Measurements from ENCODE around the gene C5orf58. TPM values are rescaled to one million over a fixed set of nuclear protein-coding genes. Genes with fewer than 3 reads are reported as not detected.

Gene C5orf58, protein sequence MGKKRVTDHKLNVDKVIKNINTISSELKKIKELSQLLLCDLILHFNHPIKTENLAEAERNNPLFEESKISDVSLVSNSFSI
- total RNA-seq (not detected), polyA plus RNA-seq (not detected)
- long read RNA-seq, donor 1: 0 reads
- long read RNA-seq, donor 2: 0 reads

DNA sequence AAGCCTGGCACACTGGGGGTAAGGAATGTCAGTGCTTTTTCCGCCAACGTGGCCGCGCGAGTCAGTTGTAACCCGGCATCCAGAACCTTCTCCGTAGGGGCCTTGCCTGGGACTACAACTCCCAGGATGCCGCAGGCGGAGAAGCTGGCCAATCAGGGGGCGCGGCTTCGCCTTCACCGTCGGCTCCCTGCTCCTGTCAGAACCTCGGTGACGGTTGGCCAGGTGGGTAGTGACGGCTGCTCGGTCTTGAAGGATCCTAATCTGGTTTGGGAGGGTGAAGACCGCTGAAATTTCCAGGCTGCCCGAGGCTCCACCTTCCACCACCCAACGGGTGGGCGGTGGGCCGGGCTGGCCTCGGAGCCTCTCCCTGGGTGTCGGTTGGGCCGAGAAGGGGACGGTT is at the start of gene C5orf58:
Gene C5orf58 (plus strand): TSS at position 200 of the 400 bp plus-strand sequence. CDS start 1,992 bp downstream, outside the sequence.
- H3K27me3 ChIP-seq (ENCODE audit: insufficient read depth in 3 of 3, low read length in 2 of 3): no peaks in the 10 kb centered on the region
- no peak for ATAC-seq
- TF ChIP-seq, protein P1, sequence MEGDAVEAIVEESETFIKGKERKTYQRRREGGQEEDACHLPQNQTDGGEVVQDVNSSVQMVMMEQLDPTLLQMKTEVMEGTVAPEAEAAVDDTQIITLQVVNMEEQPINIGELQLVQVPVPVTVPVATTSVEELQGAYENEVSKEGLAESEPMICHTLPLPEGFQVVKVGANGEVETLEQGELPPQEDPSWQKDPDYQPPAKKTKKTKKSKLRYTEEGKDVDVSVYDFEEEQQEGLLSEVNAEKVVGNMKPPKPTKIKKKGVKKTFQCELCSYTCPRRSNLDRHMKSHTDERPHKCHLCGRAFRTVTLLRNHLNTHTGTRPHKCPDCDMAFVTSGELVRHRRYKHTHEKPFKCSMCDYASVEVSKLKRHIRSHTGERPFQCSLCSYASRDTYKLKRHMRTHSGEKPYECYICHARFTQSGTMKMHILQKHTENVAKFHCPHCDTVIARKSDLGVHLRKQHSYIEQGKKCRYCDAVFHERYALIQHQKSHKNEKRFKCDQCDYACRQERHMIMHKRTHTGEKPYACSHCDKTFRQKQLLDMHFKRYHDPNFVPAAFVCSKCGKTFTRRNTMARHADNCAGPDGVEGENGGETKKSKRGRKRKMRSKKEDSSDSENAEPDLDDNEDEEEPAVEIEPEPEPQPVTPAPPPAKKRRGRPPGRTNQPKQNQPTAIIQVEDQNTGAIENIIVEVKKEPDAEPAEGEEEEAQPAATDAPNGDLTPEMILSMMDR (IDR thresholded peaks at IDR 0.05): no peak
- H3K27ac ChIP-seq: no peak within 1 kb of the TSS
- H3K4me3 ChIP-seq: no peak within 1 kb of the TSS
- no peak for DNase-seq
- H3K9me3 ChIP-seq: no peaks in the 10 kb centered on the region
- H3K4me1 ChIP-seq: no peaks in the 10 kb centered on the region
- 92 to 96% (median 96%) methylated on average over 26 to 27 of the region's 27 CpGs for WGBS, 3 donors
- intact Hi-C loops (cut with DNase I): no loop called here
- H3K36me3 ChIP-seq (ENCODE audit: insufficient read depth in 1 of 2, low read depth in 1 of 2): no peaks in the 10 kb centered on the region

DNA sequence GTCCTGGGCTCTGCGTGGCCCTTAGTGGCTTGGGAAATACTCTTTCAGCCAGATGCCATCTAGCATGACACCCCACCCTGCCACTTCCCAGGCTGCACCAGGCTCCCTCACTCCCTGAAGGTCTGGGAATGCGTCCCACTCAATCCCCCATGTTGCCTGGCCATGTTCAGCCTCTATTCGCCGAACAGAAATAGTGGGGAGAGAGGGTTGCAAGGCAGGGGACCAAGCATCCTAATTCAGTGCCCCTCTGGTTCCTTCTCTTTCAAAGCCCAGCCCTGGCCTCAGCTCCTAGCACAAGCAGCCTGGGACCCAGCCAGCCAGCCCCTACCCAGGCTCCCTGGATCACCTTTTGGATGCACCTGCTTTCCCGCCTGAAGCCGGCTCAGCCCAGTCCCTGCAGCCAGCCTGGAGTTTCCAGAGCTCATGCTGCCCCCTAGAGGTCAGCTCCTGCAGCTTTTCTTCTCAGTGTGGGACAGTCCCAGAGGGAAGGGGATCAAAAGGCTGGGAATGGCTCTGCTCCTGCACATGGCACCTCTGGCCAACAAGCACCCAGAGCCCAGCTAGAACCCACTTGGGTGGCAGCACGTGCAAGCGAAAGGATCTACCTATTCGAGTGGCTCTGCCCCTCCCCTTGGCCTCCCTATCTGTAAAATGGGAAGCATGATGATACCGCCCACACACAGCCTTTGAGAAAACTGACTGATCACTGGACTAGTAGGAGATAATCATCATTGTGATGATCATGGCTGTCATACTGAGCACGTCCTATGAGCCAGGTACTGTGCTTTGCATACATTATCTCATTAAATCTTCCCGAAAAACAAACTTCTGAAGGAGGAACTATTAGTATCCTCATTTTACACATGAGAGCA is 48.7 kb upstream of the C5orf58 start:
- Histone ChIP-seq H3K27ac (no peak overlapping the region), H3K4me3 (no peak overlapping the region), H3K27me3 (ENCODE audit: insufficient read depth in 3 of 3, low read length in 2 of 3) (no peaks in the 10 kb centered on the region), H3K36me3 (ENCODE audit: insufficient read depth in 1 of 2, low read depth in 1 of 2) (no peaks in the 10 kb centered on the region), H3K4me1 (no peaks in the 10 kb centered on the region), H3K9me3 (no peaks in the 10 kb centered on the region)
- intact Hi-C loops (cut with DNase I): no loop called here
- 48 to 51% (median 49%) methylated on average over 12 of the region's 12 CpGs for WGBS, 3 donors
- peak in 2 of 4 donors; percentile 40 to 54 for ATAC-seq
- TF ChIP-seq, protein P1 (IDR thresholded peaks at IDR 0.05): peak; percentile 46
- DNase-seq: peak; percentile 19 to 55

DNA sequence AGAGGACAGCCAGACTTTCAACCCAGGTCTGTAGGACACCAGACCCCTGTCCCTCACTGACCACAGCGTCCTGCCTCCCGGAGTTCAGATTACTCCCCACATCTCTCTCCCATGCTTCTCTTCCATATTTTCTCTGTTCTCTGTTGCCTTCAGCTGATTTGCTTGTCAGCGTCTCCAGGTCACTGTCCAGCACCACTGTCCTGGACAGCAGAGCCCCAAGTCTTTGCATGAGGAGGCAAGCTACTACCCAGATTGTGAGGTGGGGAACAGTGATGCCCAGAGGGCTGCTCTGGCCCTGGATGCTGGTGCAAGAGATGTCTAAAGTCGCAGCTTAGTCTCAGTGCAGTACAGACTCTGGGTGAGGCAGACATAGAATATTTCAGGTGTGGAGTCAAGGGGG is 48.0 kb upstream of the C5orf58 start:
- no peak for DNase-seq
- H3K9me3 ChIP-seq: no peaks in the 10 kb centered on the region
- no peaks in the 10 kb centered on the region for H3K36me3 ChIP-seq (ENCODE audit: insufficient read depth in 1 of 2, low read depth in 1 of 2)
- intact Hi-C loops (cut with DNase I): loop anchor here in 1 of 2 donors (5.0 kb wide), 1 partner anchor 87 kb away; no protein-coding TSS in a partner anchor
- H3K4me1 ChIP-seq: no peaks in the 10 kb centered on the region
- ATAC-seq: no peak
- WGBS, 3 donors: 83 to 85% (median 83%) methylated on average over 4 of the region's 4 CpGs
- TF ChIP-seq, protein P1 (IDR thresholded peaks at IDR 0.05): no peak
- no peaks in the 10 kb centered on the region for H3K27me3 ChIP-seq (ENCODE audit: insufficient read depth in 3 of 3, low read length in 2 of 3)
- H3K4me3 ChIP-seq: no peak overlapping the region
- H3K27ac ChIP-seq: no peak overlapping the region

DNA sequence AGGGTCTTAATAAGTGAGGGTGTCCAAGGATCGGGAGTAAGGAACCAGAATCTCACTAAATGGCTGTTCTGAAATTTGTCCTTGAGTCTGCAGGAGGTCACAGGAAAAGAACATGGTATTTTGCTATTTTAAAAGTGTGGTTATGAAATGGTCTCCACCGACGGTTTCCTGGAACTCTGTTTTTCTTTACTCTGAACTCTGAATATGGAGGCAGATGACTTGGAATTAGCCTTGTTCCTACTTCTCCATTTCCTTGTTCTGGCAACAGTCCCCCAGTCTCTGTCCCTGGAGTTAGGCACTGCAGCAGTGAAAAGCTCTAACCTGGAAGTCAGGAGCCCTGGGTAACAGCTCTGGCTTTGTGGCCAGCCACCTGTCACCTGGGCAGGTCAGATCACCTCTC is 46.6 kb upstream of the C5orf58 start:
- H3K9me3 ChIP-seq: no peaks in the 10 kb centered on the region
- TF ChIP-seq, protein P1 (IDR thresholded peaks at IDR 0.05): no peak
- no peaks in the 10 kb centered on the region for H3K27me3 ChIP-seq (ENCODE audit: insufficient read depth in 3 of 3, low read length in 2 of 3)
- WGBS, 3 donors: 69 to 72% (median 71%) methylated on average over 3 of the region's 3 CpGs
- DNase-seq (no peak), ATAC-seq (no peak)
- H3K4me1 ChIP-seq: no peaks in the 10 kb centered on the region
- no peak overlapping the region for H3K27ac ChIP-seq
- H3K4me3 ChIP-seq: no peak overlapping the region
- no peaks in the 10 kb centered on the region for H3K36me3 ChIP-seq (ENCODE audit: insufficient read depth in 1 of 2, low read depth in 1 of 2)
- intact Hi-C loops (cut with DNase I): loop anchor here in 1 of 2 donors (5.0 kb wide), 1 partner anchor 89 kb away; no protein-coding TSS in a partner anchor

All from psoas muscle (tissue), 8 donors.